ENCODE data around the gene VPS13D.
"Not testable (repeated sequence)": the region's sequence is repeated elsewhere in the genome, so short reads cannot be mapped to it uniquely, and the experiment has no call there.

VPS13D gene

GRCh38 chr1:12369258-12369657 is 139.4 kb downstream of the VPS13D start:
- no peak for DNase-seq (ENCODE audit: low read depth, low spot score)

DNA sequence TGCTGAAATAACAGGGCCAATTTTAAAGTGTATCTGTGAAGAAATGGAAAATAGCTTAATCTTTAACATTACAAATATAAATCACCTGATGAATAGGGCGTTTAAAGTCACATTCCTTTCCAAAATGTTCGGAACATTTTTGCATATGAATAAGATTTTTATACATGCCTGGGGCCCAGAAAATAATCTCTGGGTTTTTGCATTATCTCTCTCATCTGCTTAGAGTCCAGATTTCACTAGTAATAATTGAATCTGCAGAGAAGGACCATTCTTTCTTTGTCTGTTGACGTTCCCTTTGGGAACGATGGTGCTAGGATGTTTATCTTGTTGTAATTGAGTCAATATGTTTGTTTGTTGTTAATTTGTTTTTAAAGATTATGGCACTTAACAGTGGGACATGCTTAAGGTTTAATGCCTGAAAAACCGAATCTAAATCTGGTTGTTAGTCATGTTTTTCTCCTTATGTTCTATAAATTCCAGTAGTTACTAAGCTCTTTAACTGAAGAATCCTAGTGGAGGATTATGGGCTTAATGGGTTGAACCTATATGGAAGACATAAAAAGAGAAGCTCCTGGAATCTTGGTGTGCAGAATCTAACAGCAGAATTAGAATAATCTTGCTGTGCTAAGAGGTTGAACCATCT is 140.6 kb downstream of the VPS13D start:
- DNase-seq (ENCODE audit: low read depth, low spot score), result no peak

DNA sequence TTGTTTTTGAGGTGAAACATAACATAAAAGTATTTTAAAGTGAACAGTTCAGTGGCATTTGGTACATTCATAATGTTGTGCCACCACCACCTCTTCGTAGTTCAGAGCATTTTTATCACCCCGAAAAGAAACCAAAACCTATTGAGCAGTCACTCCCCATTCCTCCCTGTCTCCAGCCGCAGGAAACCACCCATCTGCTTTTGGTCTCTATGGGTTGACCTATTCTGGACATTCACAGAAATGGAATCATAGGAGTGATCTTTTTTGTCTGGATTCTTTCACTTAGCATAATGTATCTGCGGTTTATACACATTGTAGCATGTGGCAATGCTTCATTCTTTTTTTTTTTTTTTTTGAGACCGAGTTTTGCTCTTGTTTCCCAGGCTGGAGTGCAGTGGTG is 141.2 kb downstream of the VPS13D start:
- no peak for DNase-seq (ENCODE audit: low read depth, low spot score)

DNA sequence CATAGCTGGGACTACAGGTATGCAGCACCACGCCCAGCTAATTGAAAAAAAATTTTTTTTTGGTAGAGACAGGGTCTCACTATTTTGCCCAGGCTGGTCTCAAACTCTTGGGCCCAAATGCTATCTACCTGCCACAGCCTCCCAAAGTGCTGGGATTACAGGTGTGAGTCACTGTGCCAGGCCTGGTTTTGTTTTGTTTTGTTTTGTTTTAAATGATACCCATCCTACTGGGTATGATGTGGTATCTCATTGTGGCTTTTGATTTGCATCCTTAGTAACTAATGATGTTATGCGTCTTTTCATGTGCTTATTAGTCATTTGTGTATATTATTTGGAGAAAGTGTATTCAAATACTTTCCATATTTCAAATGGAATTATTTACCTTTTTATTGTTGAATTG is 142.3 kb downstream of the VPS13D start:
- no peak for DNase-seq (ENCODE audit: low read depth, low spot score)

GRCh38 chr1:12372761-12373160 is 142.9 kb downstream of the VPS13D start:
- no peak for DNase-seq (ENCODE audit: low read depth, low spot score)

DNA sequence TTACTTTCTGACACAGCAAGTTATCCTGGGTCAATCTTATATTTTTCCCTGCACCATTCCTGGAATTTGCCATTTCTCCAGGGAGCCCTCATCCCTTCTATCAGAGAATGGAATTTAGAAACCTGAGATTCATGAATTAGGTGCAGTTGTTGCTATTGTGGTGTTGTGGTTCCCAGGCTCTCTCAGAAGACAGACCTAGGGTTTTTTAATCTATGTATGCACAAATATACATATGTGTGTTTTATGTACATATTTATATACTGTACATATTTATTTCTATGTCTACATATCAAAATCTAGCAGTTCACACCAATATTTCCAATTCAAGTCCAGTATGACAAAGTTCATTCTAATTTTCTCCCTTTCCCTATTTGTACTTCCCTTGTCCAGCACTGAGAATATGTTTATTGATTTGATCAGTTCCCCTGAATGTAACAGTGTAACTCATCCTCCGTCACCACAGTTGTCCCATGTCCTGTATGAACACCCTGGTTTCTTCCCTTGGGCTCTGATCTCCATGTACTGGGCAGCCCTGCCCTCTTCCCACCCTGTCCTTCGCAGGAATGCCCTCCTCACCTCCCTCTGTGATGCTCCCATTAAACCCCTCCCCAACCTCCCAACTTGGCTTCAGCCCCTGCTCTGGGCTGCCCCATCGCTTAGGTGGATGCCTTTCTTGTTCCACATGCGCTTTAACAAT is 145.5 kb downstream of the VPS13D start:
- no peak for DNase-seq (ENCODE audit: low read depth, low spot score)

- DNase-seq (ENCODE audit: low read depth, low spot score), result no peak
Measured at GRCh38 chr1:12376236-12377045, 146.6 kb downstream of the VPS13D start.

DNA sequence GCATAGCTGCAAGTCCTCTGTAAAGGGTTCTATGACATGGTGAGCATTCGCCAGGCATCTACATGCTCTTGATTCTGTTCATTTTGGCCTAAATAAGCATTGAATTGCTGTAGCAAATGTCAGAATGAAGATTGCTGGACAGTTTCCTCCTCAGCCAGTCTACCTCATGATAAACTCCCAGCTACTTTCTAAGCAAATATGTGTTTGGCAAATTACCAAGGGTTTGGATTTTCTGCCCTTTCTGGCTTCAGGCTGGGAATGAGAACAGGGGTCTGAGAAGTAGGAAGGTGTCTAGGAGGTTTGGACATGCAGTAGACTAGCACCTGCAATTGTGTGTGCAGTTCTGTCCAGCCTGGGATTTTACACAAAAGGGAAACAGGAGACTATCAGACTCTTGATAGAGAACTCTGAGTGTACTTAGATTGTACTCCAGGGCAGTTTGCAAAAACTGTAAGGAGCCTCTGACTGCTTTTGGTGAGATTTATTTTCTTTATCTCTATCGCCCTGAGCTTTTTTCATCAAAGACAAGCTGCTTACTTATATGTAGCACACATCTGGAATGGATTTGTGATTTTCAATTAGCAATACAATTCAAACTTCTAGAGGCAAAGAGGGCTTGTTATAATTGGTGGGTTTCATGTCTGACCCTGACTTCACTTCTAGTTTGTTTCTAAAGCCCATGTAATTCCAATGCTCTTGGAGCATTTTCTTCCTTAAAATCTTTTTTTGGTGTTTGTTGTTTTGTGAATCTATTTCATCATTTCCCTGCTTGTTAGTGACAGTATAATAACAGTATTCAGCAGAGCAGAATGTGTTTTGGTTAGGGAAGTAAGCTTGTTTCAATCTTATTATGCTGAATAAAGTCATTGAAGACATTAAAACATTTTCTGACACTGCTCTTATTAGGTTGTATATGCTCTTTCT is 150.8 kb downstream of the VPS13D start:
- no peak for DNase-seq (ENCODE audit: low read depth, low spot score)

DNA sequence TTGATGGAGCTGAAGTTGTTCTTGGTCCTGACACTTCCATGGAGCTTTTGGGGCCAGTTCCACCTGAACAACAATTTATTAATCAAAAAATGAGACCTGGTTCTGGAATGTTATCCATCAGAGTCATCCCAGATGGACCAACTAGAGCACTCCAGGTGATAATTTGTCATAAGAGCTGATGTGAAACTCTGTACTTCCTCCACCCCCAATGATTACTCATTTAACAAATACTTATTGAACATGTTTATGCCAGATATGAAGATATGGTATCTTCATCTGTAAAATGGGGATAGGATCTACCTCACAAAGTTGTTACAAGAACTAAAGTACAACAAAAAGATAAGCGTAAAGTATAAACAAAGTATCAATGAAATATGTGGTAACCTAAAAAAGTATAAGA is 153.2 kb downstream of the VPS13D start:
- no peak for DNase-seq (ENCODE audit: low read depth, low spot score)

- DNase-seq (ENCODE audit: low read depth, low spot score), result no peak
Measured at GRCh38 chr1:12383786-12384185, 154.0 kb downstream of the VPS13D start.

DNA sequence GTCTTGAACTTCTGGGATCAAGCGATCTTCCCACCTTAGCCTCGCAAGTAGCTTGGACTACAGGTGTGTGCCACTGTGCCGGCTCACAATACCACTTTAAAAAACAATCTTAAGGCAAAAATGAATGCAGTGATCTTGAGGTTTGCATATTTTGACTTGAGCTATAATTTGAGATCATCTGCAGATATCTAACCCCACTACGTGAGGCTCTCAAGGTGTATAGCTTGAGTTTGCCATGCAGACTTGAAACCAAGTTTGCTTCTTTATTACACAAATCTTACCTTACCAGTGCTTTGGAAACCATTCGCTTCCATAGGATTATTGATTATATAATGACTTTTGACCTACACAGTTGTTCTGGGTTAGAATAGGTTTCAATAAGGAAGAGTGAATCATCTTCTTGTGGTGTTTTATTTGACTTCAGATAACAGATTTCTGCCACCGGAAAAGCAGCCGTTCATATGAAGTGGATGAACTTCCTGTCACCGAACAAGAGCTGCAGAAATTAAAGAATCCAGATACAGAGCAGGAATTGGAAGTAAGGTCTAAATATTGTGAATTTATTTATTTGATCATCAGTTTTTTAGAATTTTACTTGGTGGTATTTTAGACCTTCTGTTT is 155.1 kb downstream of the VPS13D start:
- no peak for DNase-seq (ENCODE audit: low read depth, low spot score)

- peak; percentile 18 for DNase-seq (ENCODE audit: low read depth, low spot score)
Measured at GRCh38 chr1:12386130-12386529, 156.3 kb downstream of the VPS13D start.

- no peak for DNase-seq (ENCODE audit: low read depth, low spot score)
Measured at GRCh38 chr1:12387641-12388040, 157.8 kb downstream of the VPS13D start.

- DNase-seq (ENCODE audit: low read depth, low spot score), result not testable (repeated sequence)
Measured at GRCh38 chr1:12390296-12390695, 160.5 kb downstream of the VPS13D start.

- no peak for DNase-seq (ENCODE audit: low read depth, low spot score)
Measured at GRCh38 chr1:12397462-12398450, 167.9 kb downstream of the VPS13D start.

DNA sequence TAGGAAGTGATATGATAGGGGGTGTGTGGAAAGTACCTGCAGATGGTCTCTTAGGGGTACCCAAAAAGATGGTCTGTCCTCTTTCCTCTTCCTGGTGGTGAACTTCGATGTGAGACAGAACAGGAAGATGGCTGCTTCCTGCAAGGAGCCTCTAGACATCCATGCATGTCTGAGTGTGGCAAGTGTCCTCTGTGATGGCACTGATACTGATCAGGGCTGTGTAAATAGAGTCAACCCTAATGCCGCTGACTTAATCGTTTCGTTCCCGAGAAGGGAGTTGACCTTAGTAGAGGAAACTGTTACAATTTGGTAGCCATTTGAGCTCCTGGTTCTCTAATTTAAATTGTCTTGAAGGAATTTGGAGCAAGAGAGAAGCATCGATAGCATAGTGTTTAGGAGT is 168.6 kb downstream of the VPS13D start:
- DNase-seq (ENCODE audit: low read depth, low spot score), result no peak

GRCh38 chr1:12400027-12400693 is 170.3 kb downstream of the VPS13D start:
- no peak for DNase-seq (ENCODE audit: low read depth, low spot score)

GRCh38 chr1:12402159-12402673 is 172.4 kb downstream of the VPS13D start:
- no peak for DNase-seq (ENCODE audit: low read depth, low spot score)

- DNase-seq (ENCODE audit: low read depth, low spot score), result no peak
Measured at GRCh38 chr1:12402842-12403241, 173.0 kb downstream of the VPS13D start.
